ENCODE data around the gene APLF. TPM values are rescaled to one million over a fixed set of nuclear protein-coding genes. Genes with fewer than 3 reads are reported as not detected.

The APLF gene
- total RNA-seq, 1 donor from 2014 or later, result 4.4 TPM

DNA sequence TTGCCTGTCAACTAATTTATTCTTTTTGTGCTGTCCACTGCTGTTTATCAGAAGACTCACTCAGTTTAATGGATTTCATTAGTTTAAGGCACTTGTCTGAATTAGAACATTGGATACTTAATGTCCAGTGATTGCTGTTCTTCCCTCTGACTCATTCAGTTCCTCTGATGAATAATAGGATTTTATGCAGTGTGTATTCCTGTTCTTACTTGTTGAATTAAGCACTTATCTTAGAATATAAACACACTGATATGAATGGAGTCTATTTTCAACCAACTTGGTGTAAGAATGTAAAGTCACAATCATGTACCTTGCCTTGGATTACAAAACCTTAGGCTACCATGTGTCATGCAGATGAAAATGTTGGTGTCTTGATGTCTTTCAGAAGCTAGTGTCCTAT lies 89.0 kb downstream of the APLF start:
- no peak for TF ChIP-seq CTCF (IDR thresholded peaks at IDR 0.05; ENCODE audit: partially characterized antibody, unreplicated experiment)
- H3K27me3 Mint-ChIP-seq (ENCODE audit: unreplicated experiment), result no peaks in the 10 kb centered on the region
- H3K36me3 Mint-ChIP-seq (ENCODE audit: unreplicated experiment), result no peaks in the 10 kb centered on the region
- no peaks in the 10 kb centered on the region for H3K4me1 Mint-ChIP-seq (ENCODE audit: low read depth, unreplicated experiment)
- H3K9me3 Mint-ChIP-seq (ENCODE audit: unreplicated experiment), result no peaks in the 10 kb centered on the region
- no peak for DNase-seq
- no peak overlapping the region for H3K4me3 Mint-ChIP-seq (ENCODE audit: unreplicated experiment)
- no peak overlapping the region for H3K27ac Mint-ChIP-seq (ENCODE audit: unreplicated experiment)

GRCh38 chr2:68558576-68558975 lies 91.2 kb downstream of the APLF start:
- no peak for DNase-seq
- H3K27me3 Mint-ChIP-seq (ENCODE audit: unreplicated experiment), result no peaks in the 10 kb centered on the region
- H3K27ac Mint-ChIP-seq (ENCODE audit: unreplicated experiment), result no peak overlapping the region
- no peak for TF ChIP-seq CTCF (IDR thresholded peaks at IDR 0.05; ENCODE audit: partially characterized antibody, unreplicated experiment)
- H3K36me3 Mint-ChIP-seq (ENCODE audit: unreplicated experiment), result no peaks in the 10 kb centered on the region
- no peaks in the 10 kb centered on the region for H3K9me3 Mint-ChIP-seq (ENCODE audit: unreplicated experiment)
- H3K4me1 Mint-ChIP-seq (ENCODE audit: low read depth, unreplicated experiment), result no peaks in the 10 kb centered on the region
- H3K4me3 Mint-ChIP-seq (ENCODE audit: unreplicated experiment), result no peak overlapping the region

DNA sequence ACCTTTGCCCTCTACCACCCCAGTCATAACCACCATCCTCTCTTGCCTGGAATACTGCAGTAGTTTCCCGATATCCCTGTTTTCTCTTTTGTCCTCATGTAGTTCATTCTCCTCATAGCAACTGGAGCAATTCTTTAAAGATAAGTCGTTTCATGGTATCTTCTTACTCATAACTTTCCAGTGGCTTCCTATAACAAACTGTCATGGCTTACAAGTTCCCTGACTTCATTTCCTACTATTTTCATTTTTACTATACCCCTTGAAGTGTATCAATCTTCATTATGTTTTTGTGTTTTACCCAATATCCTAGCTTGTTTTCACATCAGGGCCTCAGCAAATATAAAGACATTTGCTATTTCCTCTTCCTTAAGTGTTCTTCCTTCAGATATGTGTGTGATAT lies 92.3 kb downstream of the APLF start:
- Mint-ChIP-seq H3K9me3 (ENCODE audit: unreplicated experiment) (no peaks in the 10 kb centered on the region), H3K27me3 (ENCODE audit: unreplicated experiment) (no peaks in the 10 kb centered on the region), H3K4me1 (ENCODE audit: low read depth, unreplicated experiment) (no peaks in the 10 kb centered on the region), H3K36me3 (ENCODE audit: unreplicated experiment) (no peaks in the 10 kb centered on the region), H3K27ac (ENCODE audit: unreplicated experiment) (no peak overlapping the region), H3K4me3 (ENCODE audit: unreplicated experiment) (no peak overlapping the region)
- no peak for DNase-seq
- no peak for TF ChIP-seq CTCF (IDR thresholded peaks at IDR 0.05; ENCODE audit: partially characterized antibody, unreplicated experiment)

DNA sequence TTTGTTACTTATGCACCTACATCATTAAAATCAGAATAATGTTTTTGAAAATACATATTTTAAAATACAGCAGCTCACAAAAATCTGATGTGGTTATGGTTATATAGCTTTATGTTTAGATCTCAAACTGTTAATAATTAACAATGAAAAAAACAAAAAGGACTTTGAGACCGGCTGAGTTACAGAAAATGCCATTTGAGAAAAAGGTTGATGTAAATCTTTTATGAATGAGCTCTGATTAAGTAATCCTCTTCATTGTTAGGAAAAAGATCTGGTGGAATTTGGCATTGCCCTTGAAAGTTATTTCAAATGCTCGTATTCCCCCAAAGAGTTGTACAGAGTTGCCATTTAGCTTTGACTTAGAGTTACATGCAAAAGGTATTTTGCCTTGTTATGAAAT lies 93.2 kb downstream of the APLF start:
- no peaks in the 10 kb centered on the region for H3K9me3 Mint-ChIP-seq (ENCODE audit: unreplicated experiment)
- H3K4me1 Mint-ChIP-seq (ENCODE audit: low read depth, unreplicated experiment), result no peaks in the 10 kb centered on the region
- no peak for TF ChIP-seq CTCF (IDR thresholded peaks at IDR 0.05; ENCODE audit: partially characterized antibody, unreplicated experiment)
- H3K27me3 Mint-ChIP-seq (ENCODE audit: unreplicated experiment), result no peaks in the 10 kb centered on the region
- H3K4me3 Mint-ChIP-seq (ENCODE audit: unreplicated experiment), result no peak overlapping the region
- no peak for DNase-seq
- H3K27ac Mint-ChIP-seq (ENCODE audit: unreplicated experiment), result no peak overlapping the region
- H3K36me3 Mint-ChIP-seq (ENCODE audit: unreplicated experiment), result no peaks in the 10 kb centered on the region

GRCh38 chr2:68561372-68561771 lies 94.0 kb downstream of the APLF start:
- no peak for DNase-seq
- Mint-ChIP-seq H3K4me1 (ENCODE audit: low read depth, unreplicated experiment) (no peaks in the 10 kb centered on the region), H3K27me3 (ENCODE audit: unreplicated experiment) (no peaks in the 10 kb centered on the region), H3K9me3 (ENCODE audit: unreplicated experiment) (no peaks in the 10 kb centered on the region), H3K27ac (ENCODE audit: unreplicated experiment) (no peak overlapping the region), H3K4me3 (ENCODE audit: unreplicated experiment) (no peak overlapping the region), H3K36me3 (ENCODE audit: unreplicated experiment) (no peaks in the 10 kb centered on the region)
- no peak for TF ChIP-seq CTCF (IDR thresholded peaks at IDR 0.05; ENCODE audit: partially characterized antibody, unreplicated experiment)
